K562 (cell line): ENCODE data around the gene TTC8. TPM values are rescaled to one million over a fixed set of nuclear protein-coding genes. Genes with fewer than 3 reads are reported as not detected.

Source experiments
- BMI1 ChIP-seq: fragments of 150-350 bp; IDR thresholded peaks from 2 replicates; pipeline ENCODE4 v1.6.1; 2014; ENCODE audit warnings: low read length
- CBFA2T3 ChIP-seq: fragments of 450-650 bp; IDR thresholded peaks from 2 replicates; pipeline ENCODE4 v1.6.1; 2017
- GTF2F1 ChIP-seq: IDR thresholded peaks from 2 replicates; pipeline ENCODE4 v1.6.1; 2011; ENCODE audit warnings: low read depth, low read length, improper control_type of control experiment
- HCFC1 ChIP-seq: IDR thresholded peaks from 2 replicates; pipeline ENCODE4 v1.6.1; 2012; ENCODE audit warnings: low read depth, low read length, improper control_type of control experiment
- IFI16 ChIP-seq: fragments of 250-450 bp; sonication (Bioruptor Pico); IDR thresholded peaks from 2 replicates; pipeline ENCODE4 v2.1.2; 2022; ENCODE audit warnings: mild to moderate bottlenecking, inconsistent platforms
- KLF16 ChIP-seq: IDR thresholded peaks from 2 replicates; pipeline ENCODE4 v1.6.1; 2016; ENCODE audit warnings: antibody characterized with exemption
- LARP7 ChIP-seq: fragments of 450-650 bp; IDR thresholded peaks from 2 replicates; pipeline ENCODE4 v1.6.1; 2016
- MITF ChIP-seq: IDR thresholded peaks from 2 replicates; pipeline ENCODE4 v1.6.1; 2014; ENCODE audit warnings: antibody characterized with exemption
- NEUROD1 ChIP-seq: fragments of 150-350 bp; IDR thresholded peaks from 2 replicates; pipeline ENCODE4 v1.6.1; 2014; ENCODE audit warnings: borderline replicate concordance, low read length, low read depth; ENCODE audit not compliant: partially characterized antibody
- NFRKB ChIP-seq: fragments of 450-650 bp; IDR thresholded peaks from 2 replicates; pipeline ENCODE4 v1.6.1; 2016; ENCODE audit warnings: low read depth
- PCBP1 ChIP-seq: fragments of 200-400 bp; formaldehyde crosslinking; IDR thresholded peaks from 2 replicates; pipeline ENCODE4 v1.6.1; 2018; ENCODE audit warnings: mild to moderate bottlenecking, low read depth, low read length; ENCODE audit not compliant: poor library complexity, severe bottlenecking
- POLR2AphosphoS2 ChIP-seq: IDR thresholded peaks from 2 replicates; pipeline ENCODE4 v1.6.1; 2012; ENCODE audit warnings: low read length, improper control_type of control experiment
- RBBP5 ChIP-seq: fragments of 200-600 bp; sonication (generic); IDR thresholded peaks from 2 replicates; pipeline ENCODE4 v1.6.1; 2012; ENCODE audit warnings: borderline replicate concordance, mild to moderate bottlenecking, low read length, control low read depth, inconsistent platforms; ENCODE audit not compliant: insufficient read depth, poor library complexity, severe bottlenecking
- SNRNP70 ChIP-seq: fragments of 200-400 bp; formaldehyde crosslinking; optimal IDR thresholded peaks from 2 replicates; pipeline ENCODE3; 2017; ENCODE audit warnings: low read depth, low read length
- STAT6 ChIP-seq: sonication (generic); formaldehyde crosslinking; IDR thresholded peaks from 2 replicates; pipeline ENCODE4 v1.8.1; 2023; ENCODE audit warnings: mild to moderate bottlenecking, missing genetic modification reagents
- SUPT5H ChIP-seq: fragments of 450-650 bp; IDR thresholded peaks from 2 replicates; pipeline ENCODE4 v1.6.1; 2016
- TAL1 ChIP-seq: fragments of 450-650 bp; IDR thresholded peaks from 2 replicates; pipeline ENCODE4 v1.6.1; 2016; ENCODE audit warnings: mild to moderate bottlenecking
- TRIM24 ChIP-seq, 2 experiments: fragments of 450-650 bp; IDR thresholded peaks; 2 replicates each; pipeline ENCODE4 v1.6.1; 2016
- ZFX ChIP-seq: sonication (generic); formaldehyde crosslinking; IDR thresholded peaks from 2 replicates; pipeline ENCODE4 v1.8.0; 2022; ENCODE audit warnings: mild to moderate bottlenecking, missing genetic modification reagents, moderate library complexity
- ZNF407 ChIP-seq: fragments of 450-650 bp; IDR thresholded peaks from 2 replicates; pipeline ENCODE4 v1.6.1; 2016; ENCODE audit warnings: low read depth
- ZNF785 ChIP-seq: fragments of 250-450 bp; sonication (Bioruptor Pico); IDR thresholded peaks from 2 replicates; pipeline ENCODE4 v1.4.0; 2020; ENCODE audit warnings: mild to moderate bottlenecking
- polyA plus RNA-seq, 8 experiments: library from polyadenylated mRNA; depleted of rRNA in 4 of 8; stranded (reverse) in 5 of 8; unstranded in 3 of 8; fragments of >200 nt; fragmentation: Nextera tagmentation in 2 of 8; fragmentation: Illumina TruSeq in 1 of 8; extraction: Ambion mirVana in 2 of 8; extraction: Trizol in 1 of 8; gene quantifications; 2 replicates each; pipeline versions ENCODE4 v1.2.1 to v1.2.3, GENCODE V29; 2011 to 2014; ENCODE audit warnings: inconsistent platforms in 1 of 8, missing spikeins in 1 of 8
- total RNA-seq, 7 experiments: library from RNA; depleted of rRNA in 6 of 7; stranded (reverse); fragments of >200 nt in 6 of 7; fragmentation: Illumina TruSeq in 2 of 7; extraction: Trizol in 2 of 7; gene quantifications; 2 replicates each; pipeline versions ENCODE4 v1.2.1 to v1.2.3, GENCODE V29; 2011 to 2021; ENCODE audit warnings: low replicate concordance in 1 of 7

TTC8 gene
- total and polyA plus RNA-seq, 9 of the 15 experiments (the other 6 are each of a cell fraction or from before 2014, with no cell fraction given): 7.3 to 22.7 (median 9.6) TPM

GRCh38 chr14:88815980-88816379 is 8.5 kb upstream of the TTC8 start (continued):
- TF ChIP-seq STAT6 (CRISPR knock-in tag) (no peak), RBBP5 (no peak), TAL1 (peak; percentile 79), NFRKB (no peak), BMI1 (no peak), ZNF785 (CRISPR knock-in tag) (no peak), HCFC1 (no peak), ZNF407 (peak; percentile 74), ZFX (CRISPR knock-in tag) (no peak), POLR2AphosphoS2 (no peak), GTF2F1 (no peak), SUPT5H (no peak), TRIM24 (IDR thresholded peaks at IDR 0.05) (peak in 1 of 2 experiments; percentile 62; a peak in 2 of 4 replicates), LARP7 (no peak), SNRNP70 (no peak), NEUROD1 (no peak), MITF (no peak), PCBP1 (no peak), IFI16 (CRISPR knock-in tag) (no peak), KLF16 (no peak), CBFA2T3 (peak; percentile 90)
